ENCODE data around the gene PLEK. TPM values are rescaled to one million over a fixed set of nuclear protein-coding genes. Genes with fewer than 3 reads are reported as not detected.

Gene PLEK
- total and polyA plus RNA-seq, 10 of the 15 experiments (the other 5 are each of a cell fraction or from before 2014, with no cell fraction given), result 229 to 804 (median 362) TPM

GRCh38 chr2:68319398-68320117, 45.5 kb upstream of the PLEK start, which contains the start of gene CNRIP1:
CNRIP1 (minus strand) TSS chr2:68319949; CDS start chr2:68319400, 549 bp downstream.
- no peak within 1 kb of the TSS for H2AFZ ChIP-seq (ENCODE audit: control insufficient read depth, low read depth, low read length)
- peaks cover 4% of the 10 kb centered on the region for H3K4me1 ChIP-seq (ENCODE audit: control insufficient read depth, insufficient read depth, low read length)
- no peak within 1 kb of the TSS for H3K9ac ChIP-seq (ENCODE audit: control insufficient read depth, insufficient read depth, low read length)
- H3K4me3 ChIP-seq, result no peak within 1 kb of the TSS; the same call in 1 of the 2 replicates
- in situ Hi-C loops (cut with MboI), result no loop called here
- 3% methylated on average over 58 of the region's 64 CpGs for WGBS (ENCODE audit: insufficient coverage, insufficient replicate concordance, low lambda C conversion rate, missing lambda C conversion rate)
- DNase-seq (ENCODE audit: low read depth, low spot score) (no peak), ATAC-seq (no peak; the same call in 2 of the 3 replicates), FAIRE-seq (no peak)
- no peaks in the 10 kb centered on the region for H4K20me1 ChIP-seq (ENCODE audit: control insufficient read depth, insufficient read depth)
- H3K4me2 ChIP-seq (ENCODE audit: control insufficient read depth, insufficient read depth), result peak within 1 kb of the TSS; percentile 66
- TF ChIP-seq HDAC6 (IDR thresholded peaks at IDR 0.05; ENCODE audit: unreplicated experiment) (peak; percentile 43), RFX5 (IDR thresholded peaks at IDR 0.05; ENCODE audit: low read depth, low read length) (no peak)
- no peaks in the 10 kb centered on the region for H3K36me3 ChIP-seq (ENCODE audit: control insufficient read depth in 2 of 2, insufficient read depth in 2 of 2, low read length in 1 of 2)
- SMC1A ChIA-PET (ENCODE audit: uncharacterized antibody, unreplicated experiment), result no interaction called here
- H3K27me3 ChIP-seq (replicated peaks in 1 of 2; ENCODE audit: control insufficient read depth in 2 of 2, insufficient read depth in 2 of 2, low read length in 1 of 2), result peaks cover 10 to 19% of the 10 kb centered on the region in 2 experiments
- CTCF ChIA-PET, result interaction anchor here (1.0 to 1.1 kb wide), 2 partner anchors 11 to 122 kb away, joined by 3 read pairs; no protein-coding TSS in a partner anchor
- intact Hi-C loops (cut with micrococcal nuclease; ENCODE audit: unreplicated experiment), result no loop called here
- H3K9me3 ChIP-seq (replicated peaks; ENCODE audit: control insufficient read depth, insufficient read depth, low read length), result no peaks in the 10 kb centered on the region
- no TSS peak for BruUV-seq (replicated peaks)
- H3K79me2 ChIP-seq (ENCODE audit: control insufficient read depth, insufficient read depth, low read length), result no peaks in the 10 kb centered on the region
- H3K27ac ChIP-seq (ENCODE audit: control insufficient read depth, insufficient read depth), result no peak within 1 kb of the TSS
- POLR2A ChIA-PET, result no interaction called here
- RAD21 ChIA-PET (ENCODE audit: unreplicated experiment), result no interaction called here

- in situ Hi-C loops (cut with MboI), result no loop called here
- ATAC-seq (no peak), DNase-seq (ENCODE audit: low read depth, low spot score) (no peak), FAIRE-seq (no peak)
- CTCF ChIA-PET, result interaction anchor here (1.0 to 1.1 kb wide), 2 partner anchors 10 to 121 kb away, joined by 3 read pairs; no protein-coding TSS in a partner anchor
- Histone ChIP-seq H3K4me1 (ENCODE audit: control insufficient read depth, insufficient read depth, low read length) (peaks cover 4% of the 10 kb centered on the region), H3K9ac (ENCODE audit: control insufficient read depth, insufficient read depth, low read length) (no peak overlapping the region), H3K4me2 (ENCODE audit: control insufficient read depth, insufficient read depth) (no peak overlapping the region), H3K27ac (ENCODE audit: control insufficient read depth, insufficient read depth) (no peak overlapping the region), H3K36me3 (ENCODE audit: control insufficient read depth in 2 of 2, insufficient read depth in 2 of 2, low read length in 1 of 2) (no peaks in the 10 kb centered on the region), H3K9me3 (replicated peaks; ENCODE audit: control insufficient read depth, insufficient read depth, low read length) (no peaks in the 10 kb centered on the region), H2AFZ (ENCODE audit: control insufficient read depth, low read depth, low read length) (no peak overlapping the region), H3K79me2 (ENCODE audit: control insufficient read depth, insufficient read depth, low read length) (no peaks in the 10 kb centered on the region), H4K20me1 (ENCODE audit: control insufficient read depth, insufficient read depth) (no peaks in the 10 kb centered on the region), H3K4me3 (no peak overlapping the region), H3K27me3 (replicated peaks in 1 of 2; ENCODE audit: control insufficient read depth in 2 of 2, insufficient read depth in 2 of 2, low read length in 1 of 2) (peaks cover 10 to 19% of the 10 kb centered on the region in 2 experiments)
- WGBS (ENCODE audit: insufficient coverage, insufficient replicate concordance, low lambda C conversion rate, missing lambda C conversion rate), result 17% methylated on average over 11 of the region's 11 CpGs
- RAD21 ChIA-PET (ENCODE audit: unreplicated experiment), result no interaction called here
- SMC1A ChIA-PET (ENCODE audit: uncharacterized antibody, unreplicated experiment), result no interaction called here
- BruUV-seq (replicated peaks), result no TSS peak
- intact Hi-C loops (cut with micrococcal nuclease; ENCODE audit: unreplicated experiment), result no loop called here
- POLR2A ChIA-PET, result no interaction called here
- TF ChIP-seq REST (IDR thresholded peaks at IDR 0.05; ENCODE audit: low read depth, low read length) (peak; percentile 74), EZH2 (IDR thresholded peaks at IDR 0.05; ENCODE audit: borderline replicate concordance, control insufficient read depth, low read depth, low read length) (no peak), BCL3 (IDR thresholded peaks at IDR 0.05; ENCODE audit: borderline replicate concordance, insufficient read depth, low read depth, low read length, poor library complexity, severe bottlenecking) (no peak), GATAD2B (conservative IDR thresholded peaks at IDR 0.05; ENCODE audit: low read depth) (no peak), RBBP5 (conservative IDR thresholded peaks at IDR 0.05) (no peak), BHLHE40 (IDR thresholded peaks at IDR 0.05; ENCODE audit: borderline replicate concordance in 1 of 2, low read depth in 2 of 2, low read length in 1 of 2) (no peak), NRF1 (conservative IDR thresholded peaks at IDR 0.05; ENCODE audit: low read depth, low read length) (no peak)
Observed at GRCh38 chr2:68320118-68320641, 44.9 kb upstream of the PLEK start.

Measured in GM12878 (cell line).